HS-5 (cell line): ENCODE data around the gene PIK3C2G.
A peak's percentile ranks its signal among the peaks of the same experiment; 100 is the strongest.
"Not testable (repeated sequence)": the region's sequence is repeated elsewhere in the genome, so short reads cannot be mapped to it uniquely, and the experiment has no call there.

Experiments
- DNase-seq: peaks from one replicate; pipeline ENCODE4 v3.0.0-alpha.2; 2012; ENCODE audit warnings: low read depth

PIK3C2G gene

GRCh38 chr12:18261273-18261672 lies at the start of gene PIK3C2G:
Gene PIK3C2G (plus strand): TSS chr12:18261518. CDS start chr12:18282082, 20,564 bp downstream.
- DNase-seq = no peak

- DNase-seq = no peak
These were observed 43.4 kb upstream of the PIK3C2G start for GRCh38 chr12:18217966-18218365.

- DNase-seq = no peak
These were observed 39.6 kb upstream of the PIK3C2G start for GRCh38 chr12:18221726-18222125.

GRCh38 chr12:18222699-18223098 lies 38.6 kb upstream of the PIK3C2G start:
- DNase-seq = no peak

- no peak for DNase-seq
These were observed 36.6 kb upstream of the PIK3C2G start for GRCh38 chr12:18224745-18225144.

GRCh38 chr12:18239526-18239925 lies 21.8 kb upstream of the PIK3C2G start:
- DNase-seq = no peak

GRCh38 chr12:18242380-18243089 lies 18.8 kb upstream of the PIK3C2G start:
- no peak for DNase-seq

GRCh38 chr12:18243238-18243637 lies 18.1 kb upstream of the PIK3C2G start:
- DNase-seq = no peak

GRCh38 chr12:18246066-18246465 lies 15.3 kb upstream of the PIK3C2G start:
- no peak for DNase-seq

- peak; percentile 42 for DNase-seq
These were observed 10.9 kb upstream of the PIK3C2G start for GRCh38 chr12:18250313-18250916.

- no peak for DNase-seq
These were observed 7.2 kb upstream of the PIK3C2G start for GRCh38 chr12:18254081-18254480.

- DNase-seq = not testable (repeated sequence)
These were observed 6.3 kb upstream of the PIK3C2G start for GRCh38 chr12:18255004-18255403.

- no peak for DNase-seq
These were observed 4.1 kb upstream of the PIK3C2G start for GRCh38 chr12:18257251-18257650.

- DNase-seq = no peak
These were observed 2.4 kb upstream of the PIK3C2G start for GRCh38 chr12:18258929-18259328.

- DNase-seq = no peak
These were observed 1.2 kb upstream of the PIK3C2G start for GRCh38 chr12:18259906-18260682.

- no peak for DNase-seq
These were observed 588 bp downstream of the PIK3C2G start for GRCh38 chr12:18261906-18262305.

- DNase-seq = no peak
These were observed 1.2 kb downstream of the PIK3C2G start for GRCh38 chr12:18262514-18262913.

GRCh38 chr12:18264581-18265075 lies 3.3 kb downstream of the PIK3C2G start:
- no peak for DNase-seq

- DNase-seq = no peak
These were observed 6.2 kb downstream of the PIK3C2G start for GRCh38 chr12:18267427-18268099.

- DNase-seq = no peak
These were observed 9.7 kb downstream of the PIK3C2G start for GRCh38 chr12:18270958-18271460.

GRCh38 chr12:18275981-18276380 lies 14.7 kb downstream of the PIK3C2G start:
- peak; percentile 32 for DNase-seq

- DNase-seq = no peak
These were observed 15.9 kb downstream of the PIK3C2G start for GRCh38 chr12:18277196-18277595.
